H1 (cell line): Measurements from ENCODE around the gene SYNPR.

Experiments
- CREB1 ChIP-seq: IDR thresholded peaks from 2 replicates; pipeline ENCODE4 v1.6.1; 2012; ENCODE audit warnings: inconsistent platforms
- CTCF ChIP-seq, 3 experiments: IDR thresholded peaks; 1 replicate in 2 of 3; 2 replicates in 1 of 3; pipeline versions ENCODE4 v1.5.1 to v1.6.1; 2011; ENCODE audit warnings: low read length in 3 of 3, mild to moderate bottlenecking in 3 of 3, inconsistent platforms in 2 of 3, low read depth in 1 of 3, moderate library complexity in 1 of 3; ENCODE audit not compliant: insufficient read depth in 1 of 3; ENCODE audit errors: control extremely low read depth in 1 of 3
- GABPA ChIP-seq: IDR thresholded peaks from 2 replicates; pipeline ENCODE4 v1.6.1; 2011; ENCODE audit warnings: mild to moderate bottlenecking, low read length, moderate library complexity, borderline replicate concordance; ENCODE audit not compliant: insufficient read depth
- MAFK ChIP-seq: IDR thresholded peaks from 2 replicates; pipeline ENCODE4 v1.6.1; 2012; ENCODE audit warnings: low read depth, mild to moderate bottlenecking, improper control_type of control experiment, low read length
- NRF1 ChIP-seq: IDR thresholded peaks from 2 replicates; pipeline ENCODE4 v1.6.1; 2011; ENCODE audit warnings: mild to moderate bottlenecking, low read depth, low read length, improper control_type of control experiment
- POLR2A ChIP-seq, 2 experiments: IDR thresholded peaks; 1 replicate in 1 of 2; 2 replicates in 1 of 2; pipeline ENCODE4 v1.6.1; 2011; ENCODE audit warnings: low read depth in 2 of 2, low read length in 2 of 2, mild to moderate bottlenecking in 2 of 2; ENCODE audit errors: control extremely low read depth in 1 of 2
- POLR2AphosphoS5 ChIP-seq: IDR thresholded peaks from 2 replicates; pipeline ENCODE4 v1.6.1; 2011; ENCODE audit warnings: low read depth, low read length
- RAD21 ChIP-seq, 2 experiments: IDR thresholded peaks in 1 of 2; conservative IDR thresholded peaks in 1 of 2; 2 replicates each; pipeline ENCODE4 v1.6.1; 2011; ENCODE audit warnings: low read depth in 2 of 2, low read length in 2 of 2, improper control_type of control experiment in 1 of 2, inconsistent platforms in 1 of 2, mild to moderate bottlenecking in 1 of 2, moderate library complexity in 1 of 2
- RXRA ChIP-seq: IDR thresholded peaks from 2 replicates; pipeline ENCODE4 v1.6.1; 2011; ENCODE audit warnings: low read depth, mild to moderate bottlenecking, low read length, moderate library complexity; ENCODE audit not compliant: insufficient read depth
- SIX5 ChIP-seq: IDR thresholded peaks from 2 replicates; pipeline ENCODE4 v1.6.1; 2011; ENCODE audit warnings: mild to moderate bottlenecking, low read depth, low read length
- SP4 ChIP-seq: IDR thresholded peaks from 2 replicates; pipeline ENCODE4 v1.6.1; 2012; ENCODE audit warnings: low read length, inconsistent platforms
- SRF ChIP-seq: IDR thresholded peaks from 2 replicates; pipeline ENCODE4 v1.6.1; 2011; ENCODE audit warnings: mild to moderate bottlenecking, low read depth, low read length, moderate library complexity
- TCF12 ChIP-seq: IDR thresholded peaks from 2 replicates; pipeline ENCODE4 v1.6.1; 2011; ENCODE audit warnings: low read depth, mild to moderate bottlenecking, low read length

GRCh38 chr3:63230146-63230545, 48.0 kb upstream of the SYNPR start:
- TF ChIP-seq CTCF (IDR thresholded peaks at IDR 0.05; ENCODE audit: control extremely low read depth in 1 of 3, insufficient read depth in 1 of 3, low read depth in 1 of 3, low read length in 3 of 3) (no peak), SIX5 (no peak), CREB1 (no peak), GABPA (no peak), NRF1 (no peak), POLR2A (IDR thresholded peaks at IDR 0.05; ENCODE audit: control extremely low read depth in 1 of 2, low read depth in 2 of 2, low read length in 2 of 2) (no peak), SRF (no peak), MAFK (no peak), POLR2AphosphoS5 (no peak), RAD21 (IDR thresholded peaks at IDR 0.05 in 1 of 2, conservative IDR thresholded peaks at IDR 0.05 in 1 of 2; ENCODE audit: low read depth in 2 of 2, low read length in 2 of 2) (no peak), TCF12 (no peak), SP4 (no peak), RXRA (no peak)
